GM12892 (cell line): ENCODE data around the gene C1QB.

Experiments
- POLR2A ChIP-seq: IDR thresholded peaks from 2 replicates; pipeline ENCODE4 v1.6.1; 2011; ENCODE audit warnings: low read depth, low read length, control low read depth
- POLR2AphosphoS5 ChIP-seq: IDR thresholded peaks from 2 replicates; pipeline ENCODE4 v1.6.1; 2011; ENCODE audit warnings: low read depth, low read length, control low read depth

DNA sequence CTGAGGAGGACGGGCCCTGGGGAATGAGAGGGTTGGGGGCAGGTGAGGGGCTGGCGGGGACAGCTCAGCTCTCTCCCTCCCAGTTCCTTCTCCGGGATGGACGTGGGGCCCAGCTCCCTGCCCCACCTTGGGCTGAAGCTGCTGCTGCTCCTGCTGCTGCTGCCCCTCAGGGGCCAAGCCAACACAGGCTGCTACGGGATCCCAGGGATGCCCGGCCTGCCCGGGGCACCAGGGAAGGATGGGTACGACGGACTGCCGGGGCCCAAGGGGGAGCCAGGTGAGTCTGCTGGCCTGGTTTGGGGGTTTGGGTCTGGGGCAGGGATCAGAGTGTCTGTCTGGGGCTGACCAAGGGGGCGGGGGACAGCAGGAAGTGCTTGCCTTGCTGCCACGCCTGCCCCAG, 9.1 kb upstream of the C1QB start:
- TF ChIP-seq POLR2A (no peak), POLR2AphosphoS5 (no peak)
